GM11168 (cell line): ENCODE data around the gene SLC7A1.

Source experiments
- in situ Hi-C: fragments of 300-500 bp; cut with MboI; formaldehyde crosslinking; loops from one replicate; pipeline ENCODE4 v1.12.0; 2022; ENCODE audit warnings: low sequenced_read_pairs; ENCODE audit not compliant: unreplicated experiment

The SLC7A1 gene

DNA sequence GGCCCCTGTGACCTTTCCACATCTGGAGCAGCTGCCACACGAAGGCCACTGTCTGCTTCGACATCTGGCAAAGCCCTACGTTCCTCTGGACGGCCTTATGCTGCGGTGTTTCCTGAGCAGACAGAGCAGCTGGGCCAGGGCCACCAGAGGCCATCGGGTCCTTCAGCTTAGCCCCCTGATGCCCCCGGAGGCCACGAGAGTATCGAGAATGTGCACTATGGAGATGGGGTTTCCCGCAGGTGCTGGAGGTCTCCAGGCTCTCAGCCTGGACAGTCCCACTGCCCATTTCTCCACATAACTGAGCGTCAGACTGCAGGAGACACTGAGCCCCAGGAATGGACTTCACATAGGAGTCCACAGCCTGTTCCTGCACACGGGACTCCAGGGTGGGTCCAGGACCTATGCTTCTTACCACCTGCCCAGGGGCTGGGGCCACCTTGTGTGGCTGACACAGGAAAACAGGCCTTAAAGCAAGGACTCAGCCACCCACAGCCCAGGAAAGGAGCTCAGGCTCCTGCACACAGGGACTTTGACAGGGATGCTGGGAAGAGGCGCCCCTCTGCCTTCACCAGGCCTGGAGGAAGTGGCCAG lies 80.7 kb downstream of the SLC7A1 start:
- in situ Hi-C loops = loop anchor here (5.0 kb wide), 1 partner anchor 197 kb away; no protein-coding TSS in a partner anchor

DNA sequence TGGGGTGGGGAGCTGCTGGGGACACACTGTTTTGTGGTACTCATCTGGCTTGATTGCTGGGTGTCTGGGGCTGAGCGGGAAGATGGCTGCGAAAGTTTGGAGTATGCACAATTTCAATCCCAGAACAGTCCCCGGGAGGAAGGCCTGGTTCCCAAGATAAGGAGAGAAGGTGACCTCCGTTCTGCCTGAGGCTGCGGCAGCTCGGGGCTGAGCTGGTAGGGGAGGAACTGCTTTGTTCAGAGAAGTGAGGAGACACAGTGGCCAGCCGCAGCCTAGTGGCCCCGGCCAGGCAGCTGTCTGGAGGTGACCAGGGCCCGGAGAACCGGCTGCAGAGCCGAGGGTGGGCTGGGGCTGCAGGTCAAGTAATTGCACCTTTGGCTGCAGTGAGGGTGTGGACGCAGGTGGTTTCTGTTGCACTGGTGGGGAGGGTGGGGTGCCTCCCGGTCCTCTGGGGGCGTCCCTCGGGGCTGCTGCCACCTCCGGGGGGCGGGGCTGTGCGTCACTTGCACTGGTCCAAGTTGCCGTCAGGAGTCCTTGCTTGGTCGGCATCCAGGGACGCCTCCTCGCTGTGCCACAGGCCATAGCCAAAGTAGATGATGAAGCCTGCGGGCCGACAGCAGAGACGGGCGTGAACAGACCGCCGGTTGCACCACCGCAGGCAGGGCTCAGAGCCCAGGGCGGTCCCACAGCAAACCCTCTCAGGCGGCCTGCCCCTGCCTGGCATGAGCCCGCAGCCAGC lies 81.3 kb downstream of the SLC7A1 start:
- in situ Hi-C loops = no loop called here

DNA sequence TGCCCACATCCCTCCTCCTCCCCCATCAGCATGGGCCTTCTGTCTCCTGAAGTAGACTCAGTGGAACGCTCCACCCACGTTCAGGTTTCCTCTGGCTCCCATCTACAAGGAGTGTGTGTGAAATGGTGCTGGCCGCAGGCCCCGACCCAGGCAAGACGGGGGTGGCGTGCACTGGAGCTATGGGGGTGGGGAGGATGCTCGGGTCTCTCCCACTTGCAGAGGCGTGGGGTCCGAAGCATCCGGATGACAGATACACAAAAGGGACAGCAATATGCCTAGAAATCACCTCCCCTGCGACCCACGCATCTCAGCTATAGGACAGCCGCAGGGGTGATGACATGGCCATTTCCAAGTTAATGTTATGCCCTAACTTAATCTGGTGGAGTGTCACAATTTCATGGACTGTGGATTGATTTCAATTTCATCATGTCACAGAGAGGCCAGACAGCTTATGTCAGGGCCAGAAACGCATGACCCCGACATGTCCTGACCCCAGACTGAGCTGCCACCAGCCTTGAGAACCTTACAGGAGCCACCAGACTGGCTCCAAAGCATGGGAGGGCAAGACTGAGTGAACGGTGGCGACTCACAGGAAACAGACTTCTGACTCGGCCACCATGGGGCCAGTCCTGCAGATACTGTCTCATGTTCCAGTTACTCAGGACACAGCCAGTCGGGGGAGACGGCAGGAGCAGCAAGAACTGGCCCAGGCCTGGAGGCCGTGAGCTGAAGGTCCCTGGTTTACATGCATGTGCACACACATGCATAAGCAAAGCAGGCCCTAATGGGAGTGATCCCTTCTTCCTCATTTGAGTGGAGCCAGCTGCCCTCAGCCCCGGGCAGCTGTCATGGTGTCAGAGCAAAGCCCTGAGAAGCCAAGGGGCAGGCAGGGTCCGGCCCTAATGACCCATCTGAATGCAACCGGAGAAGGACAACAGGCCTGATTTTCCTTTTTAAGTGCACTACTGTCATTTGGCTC lies 82.2 kb downstream of the SLC7A1 start:
- in situ Hi-C loops = no loop called here

DNA sequence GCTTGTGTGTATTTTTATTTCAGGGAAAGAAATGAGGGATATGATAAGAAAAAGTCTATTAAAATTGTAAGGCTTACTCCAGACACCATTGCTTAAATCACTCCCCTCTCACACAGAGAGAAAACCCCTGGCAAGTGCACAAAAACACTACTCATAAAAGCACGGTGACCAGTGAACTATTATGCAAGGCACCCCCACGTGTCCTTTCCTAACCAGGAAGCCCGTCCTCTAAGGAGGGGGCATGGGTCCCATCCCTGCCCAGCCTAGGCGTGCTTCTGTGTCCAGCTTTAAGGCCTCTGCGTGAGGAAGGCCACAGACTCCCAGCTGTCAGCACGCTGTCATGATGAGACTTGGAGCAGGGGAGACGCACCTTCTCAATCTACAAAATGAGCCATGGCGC lies 83.5 kb downstream of the SLC7A1 start:
- in situ Hi-C loops = no loop called here

DNA sequence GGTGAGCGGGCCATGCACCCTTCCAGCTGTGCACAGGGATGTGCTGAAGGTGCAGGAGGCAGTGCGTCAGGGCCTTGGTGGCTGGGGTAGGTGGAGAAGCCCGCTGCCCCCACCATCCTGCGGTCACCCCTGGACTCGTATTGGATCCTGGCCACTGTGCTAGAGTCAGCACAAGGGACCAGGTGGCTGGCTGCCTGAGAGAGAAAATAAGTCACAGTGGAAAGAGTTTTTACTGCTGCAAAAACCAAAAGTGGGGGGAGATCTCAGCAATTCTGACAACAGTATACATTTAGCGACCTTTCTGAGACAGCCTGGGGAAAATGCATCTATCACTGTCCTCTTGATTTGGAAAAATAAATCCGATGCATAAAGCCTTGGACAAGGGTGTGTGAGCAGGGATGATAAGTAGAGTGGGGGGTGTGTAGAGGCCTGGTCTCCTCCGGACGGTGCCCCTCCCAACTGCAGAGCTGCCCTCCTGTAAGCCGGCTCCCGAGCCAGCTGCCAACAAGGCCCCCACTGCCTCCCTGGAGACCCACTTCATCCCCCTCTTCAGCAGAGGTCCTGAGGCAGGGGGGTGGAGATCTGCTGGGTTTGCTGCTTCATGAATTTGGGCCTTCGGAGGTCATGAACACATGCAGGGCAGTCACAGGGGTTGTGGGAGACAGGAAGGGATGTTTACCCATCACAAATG lies 84.2 kb downstream of the SLC7A1 start:
- in situ Hi-C loops = no loop called here

DNA sequence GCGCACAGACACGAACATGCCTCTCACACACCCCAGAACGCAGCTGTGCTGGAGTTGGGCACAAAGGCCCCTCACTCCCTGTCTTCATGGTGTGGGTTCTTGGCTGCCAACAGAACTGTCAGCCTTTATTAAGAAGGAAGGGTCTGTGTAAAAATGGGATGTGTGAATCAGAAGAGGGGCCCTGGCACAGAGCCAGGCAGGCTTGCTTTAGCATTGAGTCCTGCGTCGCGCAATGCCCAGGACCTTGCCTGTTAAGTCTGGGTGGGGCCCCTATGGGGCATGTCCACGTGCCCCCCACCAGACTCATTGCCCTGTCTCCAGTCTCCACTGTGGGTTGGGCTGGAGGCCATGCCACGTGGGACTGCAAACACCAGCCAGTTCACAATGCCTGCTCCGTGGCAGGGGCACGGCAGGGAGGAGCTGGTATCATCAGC lies 84.8 kb downstream of the SLC7A1 start:
- in situ Hi-C loops = no loop called here

DNA sequence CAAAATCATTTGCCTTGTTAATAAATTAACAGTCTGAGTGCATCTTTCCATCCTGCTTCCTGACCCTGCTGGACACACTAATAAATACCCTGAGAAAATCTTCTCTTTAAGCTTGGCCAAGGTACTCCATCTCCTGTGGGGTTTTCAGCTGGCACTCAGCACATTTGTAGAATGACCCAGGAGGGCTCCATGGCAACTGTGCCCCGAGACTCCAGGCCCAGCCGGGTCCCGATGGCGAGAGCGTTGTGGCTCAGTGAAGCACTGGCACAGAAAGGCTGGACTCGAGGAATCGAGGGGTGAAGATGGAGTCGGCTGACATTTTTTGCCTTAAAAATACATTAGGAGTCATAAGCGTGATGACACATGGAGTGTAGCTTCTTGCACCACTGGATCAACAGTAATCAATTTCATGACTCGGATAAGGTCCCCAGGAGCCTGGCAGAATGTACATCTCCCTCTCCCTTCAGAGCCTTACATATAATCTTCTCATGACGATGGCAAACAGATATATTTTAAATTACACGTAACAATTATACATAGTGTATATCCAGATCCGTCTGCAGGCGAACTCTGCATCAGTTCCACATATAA lies 85.4 kb downstream of the SLC7A1 start:
- in situ Hi-C loops = loop anchor here (5.0 kb wide), 1 partner anchor 607 kb away; no protein-coding TSS in a partner anchor

DNA sequence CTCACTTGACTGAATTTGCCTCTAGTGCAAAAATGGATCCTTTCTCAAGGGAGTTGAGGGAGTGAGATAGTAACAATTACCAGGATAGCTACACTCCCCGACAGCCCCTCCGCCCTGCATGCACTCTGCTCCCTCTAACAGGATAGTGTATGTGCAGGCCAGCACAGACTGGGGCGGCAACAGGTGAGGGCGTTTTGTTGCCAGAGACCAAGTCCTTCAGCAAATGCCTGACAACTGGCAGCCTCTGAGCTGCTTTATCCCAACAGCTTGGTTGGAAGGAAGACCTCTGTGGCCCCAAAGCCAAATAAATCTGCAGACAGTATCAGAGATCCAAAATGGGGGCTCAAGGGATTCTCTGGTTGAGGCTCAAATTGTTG lies 86.6 kb downstream of the SLC7A1 start:
- in situ Hi-C loops = loop anchor here (5.0 kb wide), 1 partner anchor 608 kb away; no protein-coding TSS in a partner anchor

DNA sequence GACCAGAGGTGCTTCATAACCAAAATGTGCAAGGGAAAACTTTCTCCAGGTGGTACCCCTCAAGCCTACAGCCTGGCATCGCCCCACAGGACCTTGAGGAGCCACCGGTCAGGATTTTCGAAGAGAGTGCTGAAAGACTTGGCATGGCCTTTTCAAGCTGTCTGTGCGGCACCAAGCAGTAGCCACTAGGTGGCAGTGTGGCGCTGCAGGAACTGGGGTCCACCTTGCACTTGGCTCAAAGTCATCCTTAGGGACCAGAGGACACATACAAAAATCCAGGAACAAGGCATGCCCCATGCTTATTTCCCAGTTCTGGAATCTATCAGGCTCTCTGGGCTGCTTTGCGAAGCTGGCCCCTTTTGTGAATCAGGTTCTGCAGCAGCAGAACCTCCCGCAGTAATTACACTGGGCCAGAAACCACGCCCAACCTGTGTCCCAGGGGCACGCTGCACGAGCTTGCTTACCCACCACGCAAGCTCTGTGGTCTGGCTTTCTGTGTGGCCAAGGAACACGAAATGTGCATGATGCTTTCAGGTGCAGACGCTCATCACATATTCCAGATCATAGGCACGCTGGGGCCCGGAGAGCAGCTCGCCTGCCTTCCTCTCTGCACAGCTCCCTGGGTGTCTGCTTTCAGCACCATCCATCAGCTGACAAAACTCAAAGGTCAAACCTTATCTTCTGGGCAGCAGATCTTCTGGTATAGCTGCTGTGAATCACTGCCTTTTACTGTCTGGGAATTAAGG lies 87.2 kb downstream of the SLC7A1 start:
- in situ Hi-C loops = loop anchor here (5.0 kb wide), 1 partner anchor 609 kb away; no protein-coding TSS in a partner anchor

DNA sequence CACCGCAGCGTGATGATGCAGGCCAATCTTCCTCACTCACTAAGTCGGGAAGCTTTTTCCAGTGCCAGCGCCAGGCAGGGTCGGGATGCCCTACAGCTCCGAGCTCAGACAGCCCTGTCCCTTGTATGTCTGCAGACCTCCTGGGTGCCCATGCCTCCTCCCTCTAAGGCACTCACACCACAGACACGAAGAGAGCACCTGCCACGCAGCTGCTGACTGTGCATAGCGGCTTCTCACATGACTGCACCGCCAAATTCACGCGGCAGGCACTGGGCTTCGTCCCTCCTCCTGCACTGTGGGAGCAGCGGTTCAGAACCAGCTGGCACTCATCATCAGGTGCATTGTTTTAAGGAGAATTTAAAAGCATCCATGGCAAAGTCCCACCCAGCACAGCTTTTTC lies 88.1 kb downstream of the SLC7A1 start:
- in situ Hi-C loops = loop anchor here (5.0 kb wide), 1 partner anchor 610 kb away; no protein-coding TSS in a partner anchor

DNA sequence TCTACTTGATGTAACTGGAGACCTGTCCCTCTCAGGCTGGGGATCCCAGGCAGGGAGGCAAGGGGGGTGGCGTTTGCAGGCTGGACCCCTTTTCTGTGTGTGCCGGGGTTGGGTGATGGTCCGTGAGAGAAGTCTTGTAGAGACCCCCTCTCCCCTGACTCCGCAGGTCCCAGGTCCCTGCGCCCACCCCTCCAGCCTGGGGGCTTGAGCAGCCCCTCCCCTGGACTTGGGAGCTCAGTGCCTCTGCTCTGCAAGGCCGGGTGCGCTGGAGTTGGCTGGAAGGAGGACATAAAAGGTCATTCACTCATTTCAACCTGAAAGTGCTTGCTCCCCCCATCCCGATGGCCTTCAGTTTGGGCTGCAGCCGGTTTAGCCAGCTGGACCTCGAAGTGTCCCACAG lies 89.5 kb downstream of the SLC7A1 start:
- in situ Hi-C loops = loop anchor here (5.0 kb wide), 1 partner anchor 611 kb away; no protein-coding TSS in a partner anchor

DNA sequence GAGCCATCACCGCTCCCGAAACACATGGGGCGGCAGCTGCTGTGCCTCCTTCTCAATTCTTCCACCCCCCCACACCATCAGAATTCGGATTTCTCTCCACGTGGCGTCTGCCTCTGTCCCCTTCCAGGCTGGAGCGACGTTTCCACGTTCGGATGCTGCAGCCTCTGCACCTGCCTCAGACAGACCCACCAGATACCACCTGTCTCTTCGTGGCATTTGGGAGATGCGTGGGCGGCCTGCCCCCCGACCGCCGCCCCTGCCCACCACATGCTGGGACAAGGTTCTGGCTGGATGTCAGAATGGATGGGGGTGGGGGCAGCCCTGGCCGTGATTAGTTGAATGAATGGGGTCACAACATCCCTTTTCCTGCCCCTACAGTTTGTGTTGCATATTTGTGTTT lies 90.0 kb downstream of the SLC7A1 start:
- in situ Hi-C loops = loop anchor here (5.0 kb wide), 1 partner anchor 612 kb away; no protein-coding TSS in a partner anchor

DNA sequence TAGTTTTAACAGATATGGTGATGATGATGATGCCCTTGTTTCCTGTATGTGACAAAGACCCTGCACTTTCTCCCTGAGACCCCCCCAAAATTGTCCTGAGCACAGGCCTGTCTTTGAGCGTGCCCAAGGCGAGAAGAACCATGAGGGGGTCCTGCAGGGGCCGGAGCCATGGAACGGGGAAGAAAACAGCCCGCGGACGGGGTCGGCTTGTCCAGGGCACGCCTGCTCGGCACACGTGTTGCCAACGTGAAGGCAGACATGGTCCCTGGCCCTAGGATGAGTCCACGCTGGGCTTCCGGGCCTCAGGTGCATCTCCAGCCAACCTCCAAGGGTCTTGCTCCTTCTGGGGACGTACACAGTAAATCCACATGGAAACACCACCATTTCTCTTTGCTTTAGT lies 90.8 kb downstream of the SLC7A1 start:
- in situ Hi-C loops = loop anchor here (5.0 kb wide), 1 partner anchor 613 kb away; no protein-coding TSS in a partner anchor

DNA sequence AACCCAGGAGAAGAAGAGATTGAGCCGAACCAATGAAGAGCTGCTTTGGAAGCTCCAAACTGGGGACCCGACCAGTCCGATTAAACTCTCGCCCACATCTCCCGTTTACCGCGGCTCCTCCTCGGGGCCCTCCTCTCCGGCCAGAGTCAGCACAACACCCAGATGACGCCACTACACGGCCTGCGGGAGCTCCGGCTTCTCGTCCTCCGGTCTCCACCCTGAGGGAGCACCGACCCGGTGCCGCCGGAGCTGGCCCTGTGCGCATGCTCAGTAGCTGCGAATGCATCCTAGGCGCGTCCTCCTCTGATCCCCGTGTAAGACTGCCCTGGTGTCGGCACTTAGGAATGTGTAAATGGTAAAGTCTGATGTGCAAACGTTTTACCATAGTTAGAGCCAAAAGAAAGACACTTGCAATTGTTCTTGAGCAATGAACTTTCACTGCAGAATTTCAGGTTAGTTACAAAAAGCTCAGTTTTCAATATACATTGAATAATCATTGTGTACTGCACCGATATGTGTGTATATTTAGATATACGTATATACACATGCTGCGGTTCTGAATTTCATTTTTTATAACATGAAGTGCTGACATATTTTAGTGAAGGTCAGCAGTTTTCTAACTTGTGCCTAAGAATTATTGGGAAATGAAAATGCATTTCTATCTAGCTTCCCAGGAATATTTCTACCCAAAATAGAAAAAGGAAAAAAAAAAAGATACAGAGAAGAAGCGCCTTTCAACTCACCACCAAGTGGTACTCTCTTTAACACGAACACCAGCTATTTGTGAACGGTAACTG lies 92.2 kb downstream of the SLC7A1 start:
- in situ Hi-C loops = no loop called here

DNA sequence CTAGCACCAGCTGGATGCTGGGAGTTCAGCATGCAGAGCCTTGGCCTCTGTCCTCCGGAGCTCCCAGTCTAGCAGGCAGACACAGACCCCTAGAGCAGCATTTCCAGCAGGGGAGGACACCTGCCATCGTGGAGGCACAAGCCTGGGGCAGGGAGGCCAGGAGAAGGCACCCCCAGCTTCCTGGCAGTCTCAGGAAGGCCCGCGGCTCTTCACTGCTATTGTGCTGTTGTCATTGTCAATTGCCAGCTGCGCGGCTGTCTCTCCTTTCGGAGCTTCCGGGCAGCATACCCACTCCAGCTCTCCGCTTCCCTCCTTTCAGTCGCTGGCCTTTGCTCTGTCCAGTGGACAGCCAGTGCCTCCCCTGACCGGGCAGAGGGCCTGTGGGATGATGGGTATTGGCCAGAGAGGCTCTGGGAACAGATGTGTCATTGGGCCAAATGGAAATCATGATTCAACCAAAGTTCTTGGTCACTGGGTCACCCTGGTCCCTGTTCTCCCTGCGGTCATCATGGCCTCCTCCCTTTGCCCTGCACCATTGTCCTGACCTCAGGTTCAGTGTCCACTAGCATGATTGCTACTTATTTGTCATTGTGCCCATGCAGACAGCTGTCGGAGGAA lies 93.0 kb downstream of the SLC7A1 start:
- in situ Hi-C loops = no loop called here

DNA sequence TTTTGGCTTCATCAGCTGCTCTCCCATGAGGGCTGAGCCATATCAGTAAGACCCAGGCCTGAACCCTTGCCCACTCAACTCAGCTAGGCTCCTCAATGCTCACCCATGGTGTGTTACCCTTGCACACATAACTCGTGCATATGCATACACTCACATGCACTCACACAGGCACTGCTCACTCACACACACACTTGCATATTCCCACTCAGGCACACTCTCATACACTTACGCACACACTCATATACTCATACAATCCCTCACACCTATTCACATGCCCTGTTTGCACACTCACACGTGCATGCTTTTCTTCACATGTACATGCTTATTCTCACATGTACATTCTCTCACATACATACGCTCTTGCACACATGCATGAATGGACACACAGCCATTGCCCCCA lies 93.8 kb downstream of the SLC7A1 start:
- in situ Hi-C loops = no loop called here

DNA sequence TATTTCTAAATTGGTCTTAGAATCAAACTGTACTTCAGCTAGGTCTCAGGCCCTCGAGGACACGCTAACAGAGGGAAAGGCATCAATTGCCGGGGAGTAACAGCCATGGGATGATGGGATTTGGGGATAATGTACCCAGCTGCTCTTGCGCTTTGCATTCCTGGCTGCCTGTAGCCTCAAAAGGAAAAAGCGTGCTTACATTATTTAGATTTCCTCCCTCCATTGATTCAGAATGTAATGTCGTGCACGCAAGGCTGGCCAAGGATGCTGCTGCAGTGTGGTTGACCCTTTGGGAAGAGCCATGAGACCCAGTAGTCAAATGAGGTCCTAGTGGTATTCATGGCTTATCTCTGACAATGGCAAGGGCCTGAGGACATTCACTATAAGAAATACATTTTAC lies 95.1 kb downstream of the SLC7A1 start:
- in situ Hi-C loops = no loop called here
